B cell (primary cell): ENCODE measurements around the gene ZNF675. TPM values are rescaled to one million over a fixed set of nuclear protein-coding genes. Genes with fewer than 3 reads are reported as not detected.

ENCODE experiments used
- ATAC-seq: fragments of 200-7000 bp; cut with Tn5 transposase; one replicate; pipeline ENCODE4 v1.10.0; 2021; ENCODE audit warnings: low read depth, mild to moderate bottlenecking, moderate number of reproducible peaks, moderate library complexity
- CTCF ChIA-PET: fragments of 350-600 bp; sonication (Branson Sonifier 250); formaldehyde crosslinking; loops from one replicate; lab custom pipeline; 2021; ENCODE audit warnings: antibody characterized with exemption, inconsistent platforms; lab: Charles Lee
- POLR2A ChIA-PET: fragments of 350-600 bp; sonication (Branson Sonifier 250); formaldehyde crosslinking; loops from one replicate; lab custom pipeline; 2021; ENCODE audit warnings: antibody characterized with exemption; lab: Charles Lee
- DNase-seq: peaks from one replicate; pipeline ENCODE4 v3.0.0; 2013
- H2AFZ ChIP-seq: 2 replicates; pipeline ENCODE4 v1.6.1; 2012; ENCODE audit warnings: mild to moderate bottlenecking, low read depth, low read length; ENCODE audit not compliant: insufficient read depth, poor library complexity, severe bottlenecking
- H3K27ac ChIP-seq, 2 donors: 1 replicate in 1 of 2; 2 replicates in 1 of 2; pipeline ENCODE4 v1.5.1; 2012 to 2013; ENCODE audit warnings: low read length in 2 of 2, mild to moderate bottlenecking in 2 of 2, moderate library complexity in 1 of 2
- H3K27me3 ChIP-seq, 4 experiments: fragments of 200-600 bp in 1 of 4; sonication (generic) in 1 of 4; replicated peaks in 1 of 4; 1 replicate in 2 of 4; 2 replicates in 2 of 4; pipeline versions ENCODE4 v1.6.1 to v1.7.0; 2013 to 2016; ENCODE audit warnings: low read length in 3 of 4, mild to moderate bottlenecking in 2 of 4, mixed read lengths in 1 of 4, moderate library complexity in 1 of 4; ENCODE audit not compliant: insufficient read depth in 4 of 4, control insufficient read depth in 3 of 4; ENCODE audit errors: control extremely low read depth in 1 of 4
- H3K36me3 ChIP-seq, 2 experiments: replicated peaks in 1 of 2; 1 replicate in 1 of 2; 2 replicates in 1 of 2; pipeline versions ENCODE4 v1.6.1 to v1.7.1; 2013; ENCODE audit warnings: low read length in 1 of 2; ENCODE audit not compliant: insufficient read depth in 2 of 2, control insufficient read depth in 1 of 2; ENCODE audit errors: control extremely low read depth in 1 of 2, extremely low read depth in 1 of 2
- H3K4me1 ChIP-seq, 2 donors: fragments of 200-600 bp in 1 of 2; sonication (generic) in 1 of 2; 1 replicate in 1 of 2; 2 replicates in 1 of 2; pipeline versions ENCODE4 v1.5.1 to v1.6.1; 2013 to 2017; ENCODE audit warnings: low read length in 2 of 2; ENCODE audit not compliant: control insufficient read depth in 2 of 2, insufficient read depth in 2 of 2
- H3K4me2 ChIP-seq: replicated peaks from 2 replicates; pipeline ENCODE3; 2012; ENCODE audit warnings: mild to moderate bottlenecking, low read depth, low read length; ENCODE audit not compliant: poor library complexity, severe bottlenecking
- H3K4me3 ChIP-seq, 5 experiments: fragments of 200-600 bp in 1 of 5; sonication (generic) in 1 of 5; 1 replicate in 3 of 5; 2 replicates in 2 of 5; pipeline versions ENCODE4 v1.5.1 to v1.7.0; 2011 to 2016; ENCODE audit warnings: low read length in 4 of 5, mild to moderate bottlenecking in 4 of 5, low read depth in 2 of 5, control low read depth in 1 of 5, moderate library complexity in 1 of 5; ENCODE audit not compliant: insufficient read depth in 1 of 5; ENCODE audit errors: control extremely low read depth in 1 of 5, extremely low read depth in 1 of 5
- H3K79me2 ChIP-seq: fragments of 200-600 bp; sonication (generic); one replicate; pipeline ENCODE4 v1.6.0; 2016; ENCODE audit warnings: low read length; ENCODE audit not compliant: control insufficient read depth, insufficient read depth
- H3K9ac ChIP-seq: fragments of 200-600 bp; sonication (generic); 2 replicates; pipeline ENCODE4 v1.6.1; 2017; ENCODE audit warnings: mild to moderate bottlenecking, low read length, moderate library complexity
- H3K9me3 ChIP-seq, 3 donors: one replicate each; pipeline versions ENCODE4 v1.6.1 to v1.7.1; 2013; ENCODE audit warnings: low read length in 2 of 3; ENCODE audit not compliant: control insufficient read depth in 2 of 3, insufficient read depth in 1 of 3; ENCODE audit errors: control extremely low read depth in 1 of 3
- H4K20me1 ChIP-seq: 2 replicates; pipeline ENCODE4 v1.6.0; 2012; ENCODE audit warnings: mild to moderate bottlenecking, low read length; ENCODE audit not compliant: insufficient read depth, control insufficient read depth, poor library complexity, severe bottlenecking
- H3K27ac Mint-ChIP-seq: one replicate; pipeline ENCODE4 v1.8.0; 2021; ENCODE audit warnings: mixed read lengths
- H3K27me3 Mint-ChIP-seq: one replicate; pipeline ENCODE4 v1.8.0; 2021; ENCODE audit warnings: mixed read lengths
- H3K4me1 Mint-ChIP-seq: one replicate; pipeline ENCODE4 v1.8.0; 2021; ENCODE audit warnings: mixed read lengths
- H3K4me3 Mint-ChIP-seq: one replicate; pipeline ENCODE4 v1.8.0; 2021; ENCODE audit warnings: mixed read lengths
- H3K9me3 Mint-ChIP-seq: one replicate; pipeline ENCODE4 v1.8.0; 2022; ENCODE audit warnings: mixed read lengths; ENCODE audit not compliant: insufficient read depth
- CTCF ChIP-seq: fragments of 200-600 bp; IDR thresholded peaks from one replicate; pipeline ENCODE4 v1.8.0; 2022; ENCODE audit warnings: antibody characterized with exemption, mild to moderate bottlenecking
- EZH2 ChIP-seq: IDR thresholded peaks from 2 replicates; pipeline ENCODE4 v1.6.1; 2012; ENCODE audit warnings: borderline replicate concordance, low read depth, mild to moderate bottlenecking, moderate library complexity, low read length; ENCODE audit not compliant: insufficient read depth, poor library complexity, severe bottlenecking
- WGBS: methylation state at CpG from one replicate; pipeline ENCODE4 v1.1.5; 2013; ENCODE audit warnings: missing lambda C conversion rate; ENCODE audit not compliant: insufficient coverage; 5-methylcytosine and 5-hydroxymethylcytosine counted together
- intact Hi-C: fragments of 100-400 bp; cut with micrococcal nuclease; formaldehyde crosslinking; loops from one replicate; pipeline ENCODE4 v1.10.0; 2022
- polyA plus RNA-seq: library from polyadenylated mRNA; depleted of rRNA; stranded (reverse); fragments of >200 nt; gene quantifications from 2 replicates; pipeline ENCODE4 v1.2.3, GENCODE V29; 2012
- total RNA-seq, 2 donors: library from RNA; stranded (reverse); fragments of 120-200 nt in 1 of 2; gene quantifications; 1 replicate in 1 of 2; 2 replicates in 1 of 2; pipeline versions ENCODE4 v1.2.3 to v1.2.4, GENCODE V29; 2013 to 2022

The ZNF675 gene
- total and polyA plus RNA-seq, 2 donors (not counting 1 experiment from before 2014, with no cell fraction given) = 16.8 to 46.1 TPM

- no peak overlapping the region for H3K4me3 ChIP-seq
- Mint-ChIP-seq H3K27ac (no peak overlapping the region), H3K27me3 (no peaks in the 10 kb centered on the region), H3K4me1 (no peaks in the 10 kb centered on the region), H3K9me3 (no peaks in the 10 kb centered on the region), H3K4me3 (no peak overlapping the region)
- no peak overlapping the region for H3K9ac ChIP-seq
- no peaks in the 10 kb centered on the region for H3K4me1 ChIP-seq
- ChIA-PET CTCF (no interaction called here), POLR2A (no interaction called here)
- TF ChIP-seq EZH2 = no peak
- no peak for TF ChIP-seq CTCF
- ATAC-seq = no peak
- WGBS = 80% methylated on average over 1 of the region's 2 CpGs
- DNase-seq = no peak
- no peak overlapping the region for H3K27ac ChIP-seq
- intact Hi-C loops = no loop called here
- no peaks in the 10 kb centered on the region for H3K79me2 ChIP-seq
- H3K9me3 ChIP-seq = peaks cover 0 to 12% (median 0%) of the 10 kb centered on the region in 3 donors
- H4K20me1 ChIP-seq = no peaks in the 10 kb centered on the region
- H3K4me2 ChIP-seq = no peak overlapping the region
- no peaks in the 10 kb centered on the region for H3K27me3 ChIP-seq
- H2AFZ ChIP-seq = no peak overlapping the region
- no peaks in the 10 kb centered on the region for H3K36me3 ChIP-seq
Measured at GRCh38 chr19:23709347-23709746, 22.3 kb upstream of the ZNF675 start.

GRCh38 chr19:23706657-23707056 lies 19.6 kb upstream of the ZNF675 start:
- H4K20me1 ChIP-seq = no peaks in the 10 kb centered on the region
- no peak overlapping the region for H2AFZ ChIP-seq
- ChIA-PET POLR2A (no interaction called here), CTCF (no interaction called here)
- H3K27ac ChIP-seq = no peak overlapping the region
- DNase-seq (no peak), ATAC-seq (no peak)
- H3K79me2 ChIP-seq = no peaks in the 10 kb centered on the region
- Mint-ChIP-seq H3K4me3 (no peak overlapping the region), H3K4me1 (no peaks in the 10 kb centered on the region), H3K27ac (no peak overlapping the region), H3K9me3 (peaks cover 5% of the 10 kb centered on the region), H3K27me3 (no peaks in the 10 kb centered on the region)
- peaks cover 0 to 8% (median 0%) of the 10 kb centered on the region in 3 donors for H3K9me3 ChIP-seq
- no peak overlapping the region for H3K9ac ChIP-seq
- intact Hi-C loops = no loop called here
- H3K4me3 ChIP-seq = no peak overlapping the region
- TF ChIP-seq EZH2 = no peak
- H3K27me3 ChIP-seq = no peaks in the 10 kb centered on the region
- WGBS = 100% methylated on average over 1 of the region's 1 CpG
- H3K4me2 ChIP-seq = no peak overlapping the region
- H3K4me1 ChIP-seq = no peaks in the 10 kb centered on the region
- no peaks in the 10 kb centered on the region for H3K36me3 ChIP-seq
